DND-41 (cell line): ENCODE measurements around the gene CNN3.

Source experiments
- EZH2 ChIP-seq: IDR thresholded peaks from 3 replicates; pipeline ENCODE4 v1.6.1; 2012; ENCODE audit warnings: borderline replicate concordance, low read depth, mild to moderate bottlenecking, moderate library complexity, low read length, inconsistent platforms; ENCODE audit not compliant: severe bottlenecking
- TF ChIP-seq, protein P1 (sequence below): IDR thresholded peaks from 2 replicates; pipeline ENCODE4 v1.5.1; 2012; ENCODE audit warnings: borderline replicate concordance, low read length, moderate library complexity, mild to moderate bottlenecking; ENCODE audit not compliant: poor library complexity, severe bottlenecking; ENCODE audit errors: extremely low read depth

DNA sequence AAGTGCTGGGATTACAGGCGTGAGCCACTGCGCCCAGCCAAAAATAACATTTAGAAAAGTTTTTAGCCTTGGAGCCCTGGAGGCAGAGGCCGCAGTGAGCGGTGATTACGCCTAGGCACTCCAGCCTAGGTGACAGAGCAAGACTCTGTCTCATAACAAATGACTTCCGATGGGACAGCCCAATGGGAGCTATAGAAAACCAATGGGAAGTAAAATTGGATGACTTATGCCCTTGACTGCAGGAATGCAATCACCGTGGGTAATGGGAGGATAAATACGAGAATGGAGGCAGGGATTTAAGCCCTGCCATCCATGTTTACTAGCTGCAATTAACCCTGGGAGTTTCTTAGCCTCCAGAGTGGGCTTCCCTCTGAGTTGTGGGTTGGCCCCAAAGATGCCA lies 37.0 kb upstream of the CNN3 start:
- TF ChIP-seq, protein P1, sequence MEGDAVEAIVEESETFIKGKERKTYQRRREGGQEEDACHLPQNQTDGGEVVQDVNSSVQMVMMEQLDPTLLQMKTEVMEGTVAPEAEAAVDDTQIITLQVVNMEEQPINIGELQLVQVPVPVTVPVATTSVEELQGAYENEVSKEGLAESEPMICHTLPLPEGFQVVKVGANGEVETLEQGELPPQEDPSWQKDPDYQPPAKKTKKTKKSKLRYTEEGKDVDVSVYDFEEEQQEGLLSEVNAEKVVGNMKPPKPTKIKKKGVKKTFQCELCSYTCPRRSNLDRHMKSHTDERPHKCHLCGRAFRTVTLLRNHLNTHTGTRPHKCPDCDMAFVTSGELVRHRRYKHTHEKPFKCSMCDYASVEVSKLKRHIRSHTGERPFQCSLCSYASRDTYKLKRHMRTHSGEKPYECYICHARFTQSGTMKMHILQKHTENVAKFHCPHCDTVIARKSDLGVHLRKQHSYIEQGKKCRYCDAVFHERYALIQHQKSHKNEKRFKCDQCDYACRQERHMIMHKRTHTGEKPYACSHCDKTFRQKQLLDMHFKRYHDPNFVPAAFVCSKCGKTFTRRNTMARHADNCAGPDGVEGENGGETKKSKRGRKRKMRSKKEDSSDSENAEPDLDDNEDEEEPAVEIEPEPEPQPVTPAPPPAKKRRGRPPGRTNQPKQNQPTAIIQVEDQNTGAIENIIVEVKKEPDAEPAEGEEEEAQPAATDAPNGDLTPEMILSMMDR, result no peak
- TF ChIP-seq EZH2, result no peak
